ENCODE data around the gene AHRR.

The AHRR gene

GRCh38 chr5:403995-404394, 82.5 kb downstream of the AHRR start:
- no peak for TF ChIP-seq CTCF (IDR thresholded peaks at IDR 0.05)
- no peak for DNase-seq (ENCODE audit: low spot score)
- Histone ChIP-seq H3K4me3 (no peak overlapping the region), H3K27ac (no peak overlapping the region)

- DNase-seq (ENCODE audit: low spot score), result no peak
- H3K27ac ChIP-seq, result no peak overlapping the region
- no peak for TF ChIP-seq CTCF (IDR thresholded peaks at IDR 0.05)
- no peak overlapping the region for H3K4me3 ChIP-seq
These were observed 83.2 kb downstream of the AHRR start for GRCh38 chr5:404666-405241.

GRCh38 chr5:405421-405820, 83.9 kb downstream of the AHRR start:
- Histone ChIP-seq H3K27ac (no peak overlapping the region), H3K4me3 (no peak overlapping the region)
- no peak for DNase-seq (ENCODE audit: low spot score)
- TF ChIP-seq CTCF (IDR thresholded peaks at IDR 0.05), result no peak

- no peak for DNase-seq (ENCODE audit: low spot score)
- no peak overlapping the region for H3K27ac ChIP-seq
- TF ChIP-seq CTCF (IDR thresholded peaks at IDR 0.05), result no peak
- no peak overlapping the region for H3K4me3 ChIP-seq
These were observed 84.5 kb downstream of the AHRR start for GRCh38 chr5:406041-406440.

GRCh38 chr5:407051-407450, 85.5 kb downstream of the AHRR start:
- no peak for DNase-seq (ENCODE audit: low spot score)
- TF ChIP-seq CTCF (IDR thresholded peaks at IDR 0.05), result no peak
- H3K27ac ChIP-seq, result no peak overlapping the region
- no peak overlapping the region for H3K4me3 ChIP-seq

- Histone ChIP-seq H3K4me3 (no peak overlapping the region), H3K27ac (no peak overlapping the region)
- no peak for TF ChIP-seq CTCF (IDR thresholded peaks at IDR 0.05)
- DNase-seq (ENCODE audit: low spot score), result no peak
These were observed 86.3 kb downstream of the AHRR start for GRCh38 chr5:407801-408268.

- TF ChIP-seq CTCF (IDR thresholded peaks at IDR 0.05), result no peak
- DNase-seq (ENCODE audit: low spot score), result no peak
- Histone ChIP-seq H3K4me3 (no peak overlapping the region), H3K27ac (no peak overlapping the region)
These were observed 89.5 kb downstream of the AHRR start for GRCh38 chr5:410911-411517.
